ENCODE results near the gene SCUBE2.
"Not testable (repeated sequence)": the region's sequence is repeated elsewhere in the genome, so short reads cannot be mapped to it uniquely, and the experiment has no call there.

SCUBE2 gene

DNA sequence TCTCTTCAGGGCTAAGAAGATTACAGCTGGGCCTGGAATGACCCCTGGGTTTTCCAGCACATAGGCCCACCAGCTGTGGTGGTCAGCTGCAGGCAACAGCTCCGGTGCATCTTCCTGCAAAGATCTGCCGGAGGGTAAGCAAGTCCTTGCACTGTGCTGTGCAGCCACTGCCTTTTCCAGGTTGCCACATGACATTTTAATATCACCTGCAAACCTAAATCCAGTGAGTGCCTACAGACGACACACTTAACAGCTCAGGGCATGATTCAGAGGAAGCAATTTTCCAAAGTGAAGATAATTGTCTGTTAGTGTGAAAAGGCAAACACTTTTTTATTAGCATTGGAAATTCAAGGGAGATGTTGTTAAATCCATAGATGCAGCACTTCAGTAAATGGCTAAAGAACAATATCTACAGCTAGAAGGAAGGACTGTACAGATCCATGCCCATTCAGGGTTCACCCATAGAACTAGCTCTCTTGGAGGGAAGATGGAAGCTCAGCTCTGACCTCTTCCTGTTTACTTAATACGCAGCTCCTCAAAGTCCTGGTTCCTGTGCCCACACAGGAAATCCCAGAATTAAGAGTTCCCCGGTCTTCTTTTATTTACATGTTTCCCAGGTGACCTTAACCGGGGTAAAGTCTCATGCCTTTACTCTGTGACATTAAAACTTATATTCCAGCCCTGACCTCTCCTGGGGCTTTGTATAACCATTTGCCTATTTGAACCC lies 74.3 kb downstream of the SCUBE2 start:
- TF ChIP-seq, protein P1, sequence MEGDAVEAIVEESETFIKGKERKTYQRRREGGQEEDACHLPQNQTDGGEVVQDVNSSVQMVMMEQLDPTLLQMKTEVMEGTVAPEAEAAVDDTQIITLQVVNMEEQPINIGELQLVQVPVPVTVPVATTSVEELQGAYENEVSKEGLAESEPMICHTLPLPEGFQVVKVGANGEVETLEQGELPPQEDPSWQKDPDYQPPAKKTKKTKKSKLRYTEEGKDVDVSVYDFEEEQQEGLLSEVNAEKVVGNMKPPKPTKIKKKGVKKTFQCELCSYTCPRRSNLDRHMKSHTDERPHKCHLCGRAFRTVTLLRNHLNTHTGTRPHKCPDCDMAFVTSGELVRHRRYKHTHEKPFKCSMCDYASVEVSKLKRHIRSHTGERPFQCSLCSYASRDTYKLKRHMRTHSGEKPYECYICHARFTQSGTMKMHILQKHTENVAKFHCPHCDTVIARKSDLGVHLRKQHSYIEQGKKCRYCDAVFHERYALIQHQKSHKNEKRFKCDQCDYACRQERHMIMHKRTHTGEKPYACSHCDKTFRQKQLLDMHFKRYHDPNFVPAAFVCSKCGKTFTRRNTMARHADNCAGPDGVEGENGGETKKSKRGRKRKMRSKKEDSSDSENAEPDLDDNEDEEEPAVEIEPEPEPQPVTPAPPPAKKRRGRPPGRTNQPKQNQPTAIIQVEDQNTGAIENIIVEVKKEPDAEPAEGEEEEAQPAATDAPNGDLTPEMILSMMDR (IDR thresholded peaks at IDR 0.05; ENCODE audit: low read depth, low read length): no peak

GRCh38 chr11:9015677-9016076 lies 75.7 kb downstream of the SCUBE2 start:
- TF ChIP-seq, protein P1 (IDR thresholded peaks at IDR 0.05; ENCODE audit: low read depth, low read length): peak; percentile 72
- H3K4me3 ChIP-seq (ENCODE audit: low read depth, low read length): no peak overlapping the region

More for the DNA sequence above, 74.3 kb downstream of the SCUBE2 start:
- no peak overlapping the region for H3K4me3 ChIP-seq (ENCODE audit: low read depth, low read length)

GRCh38 chr11:9014826-9015225 lies 76.6 kb downstream of the SCUBE2 start:
- no peak overlapping the region for H3K4me3 ChIP-seq (ENCODE audit: low read depth, low read length)
- TF ChIP-seq, protein P1 (IDR thresholded peaks at IDR 0.05; ENCODE audit: low read depth, low read length): no peak

GRCh38 chr11:9013373-9013772 lies 78.0 kb downstream of the SCUBE2 start:
- TF ChIP-seq, protein P1 (IDR thresholded peaks at IDR 0.05; ENCODE audit: low read depth, low read length): no peak
- no peak overlapping the region for H3K4me3 ChIP-seq (ENCODE audit: low read depth, low read length)

DNA sequence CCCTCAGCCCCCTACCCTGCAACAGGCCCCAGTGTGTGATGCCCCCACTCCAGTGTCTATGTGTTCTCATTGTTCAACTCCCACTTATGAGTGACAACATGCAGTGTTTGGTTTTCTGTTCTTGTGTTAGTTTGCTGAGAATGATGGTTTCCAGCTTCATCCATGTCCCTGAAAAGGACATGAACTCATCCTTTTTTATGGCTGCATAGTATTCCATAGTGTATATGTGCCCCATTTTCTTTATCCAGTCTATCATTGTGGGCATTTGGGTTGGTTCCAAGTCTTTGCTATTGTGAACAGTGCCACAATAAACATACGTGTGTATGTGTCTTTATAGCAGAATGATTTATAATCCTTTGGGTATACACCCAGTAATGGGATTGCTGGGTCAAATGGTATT lies 81.9 kb downstream of the SCUBE2 start:
- not testable (repeated sequence) for H3K4me3 ChIP-seq (ENCODE audit: low read depth, low read length)

DNA sequence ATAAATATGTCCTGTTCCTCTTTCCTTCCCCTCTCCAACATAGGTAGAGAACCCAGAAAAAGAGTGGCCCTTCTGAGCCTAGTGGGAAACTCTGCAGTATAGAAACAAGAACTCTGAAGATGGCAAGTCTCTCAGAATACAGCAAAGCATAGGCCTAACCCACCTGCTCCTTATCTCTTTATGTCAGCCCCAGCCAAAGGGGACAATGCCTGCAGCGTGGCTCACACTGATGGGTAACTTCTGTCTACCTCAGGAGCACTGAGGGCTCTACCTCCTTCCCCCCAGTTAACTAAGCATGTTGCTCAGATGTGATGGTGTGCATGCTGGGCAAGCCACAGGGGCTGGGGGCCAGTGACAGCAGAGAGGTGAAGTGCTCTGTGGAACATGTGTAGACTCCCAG lies 82.7 kb downstream of the SCUBE2 start:
- TF ChIP-seq, protein P1 (IDR thresholded peaks at IDR 0.05; ENCODE audit: low read depth, low read length): no peak

GRCh38 chr11:9008011-9008550 lies 83.3 kb downstream of the SCUBE2 start:
- TF ChIP-seq, protein P1 (IDR thresholded peaks at IDR 0.05; ENCODE audit: low read depth, low read length): no peak
- H3K4me3 ChIP-seq (ENCODE audit: low read depth, low read length): no peak overlapping the region

More for the DNA sequence above, 82.7 kb downstream of the SCUBE2 start:
- H3K4me3 ChIP-seq (ENCODE audit: low read depth, low read length): no peak overlapping the region
